Hepatocyte (in vitro differentiated cells): Measurements from ENCODE around the gene PALD1.

ENCODE experiments used
- CTCF ChIP-seq: fragments of 200-600 bp; sonication (generic); IDR thresholded peaks from 2 replicates; pipeline ENCODE4 v1.5.1; 2016; ENCODE audit warnings: antibody characterized with exemption, mild to moderate bottlenecking; ENCODE audit not compliant: poor library complexity
- EZH2 ChIP-seq: fragments of 200-600 bp; sonication (generic); IDR thresholded peaks from 2 replicates; pipeline ENCODE4 v1.6.1; 2016; ENCODE audit warnings: antibody characterized with exemption, mild to moderate bottlenecking, borderline replicate concordance

GRCh38 chr10:70477661-70478162, 855 bp upstream of the PALD1 start:
- no peak for TF ChIP-seq CTCF
- TF ChIP-seq EZH2 = no peak
